Hindlimb muscle (tissue), 1 donor: ENCODE measurements around the gene CASP2. TPM values are rescaled to one million over a fixed set of nuclear protein-coding genes. Genes with fewer than 3 reads are reported as not detected.
"Not testable (repeated sequence)": the region's sequence is repeated elsewhere in the genome, so short reads cannot be mapped to it uniquely, and the experiment has no call there.

Experiments
- DNase-seq: peaks from one replicate; pipeline ENCODE4 v3.0.0-alpha.2; 2013
- polyA plus RNA-seq: library from polyadenylated mRNA; unstranded; fragments of 120-200 nt; gene quantifications from one replicate; pipeline ENCODE4 v1.2.1, GENCODE V29; 2013; ENCODE audit not compliant: insufficient read length

The CASP2 gene
- 25.4 TPM for polyA plus RNA-seq

DNA sequence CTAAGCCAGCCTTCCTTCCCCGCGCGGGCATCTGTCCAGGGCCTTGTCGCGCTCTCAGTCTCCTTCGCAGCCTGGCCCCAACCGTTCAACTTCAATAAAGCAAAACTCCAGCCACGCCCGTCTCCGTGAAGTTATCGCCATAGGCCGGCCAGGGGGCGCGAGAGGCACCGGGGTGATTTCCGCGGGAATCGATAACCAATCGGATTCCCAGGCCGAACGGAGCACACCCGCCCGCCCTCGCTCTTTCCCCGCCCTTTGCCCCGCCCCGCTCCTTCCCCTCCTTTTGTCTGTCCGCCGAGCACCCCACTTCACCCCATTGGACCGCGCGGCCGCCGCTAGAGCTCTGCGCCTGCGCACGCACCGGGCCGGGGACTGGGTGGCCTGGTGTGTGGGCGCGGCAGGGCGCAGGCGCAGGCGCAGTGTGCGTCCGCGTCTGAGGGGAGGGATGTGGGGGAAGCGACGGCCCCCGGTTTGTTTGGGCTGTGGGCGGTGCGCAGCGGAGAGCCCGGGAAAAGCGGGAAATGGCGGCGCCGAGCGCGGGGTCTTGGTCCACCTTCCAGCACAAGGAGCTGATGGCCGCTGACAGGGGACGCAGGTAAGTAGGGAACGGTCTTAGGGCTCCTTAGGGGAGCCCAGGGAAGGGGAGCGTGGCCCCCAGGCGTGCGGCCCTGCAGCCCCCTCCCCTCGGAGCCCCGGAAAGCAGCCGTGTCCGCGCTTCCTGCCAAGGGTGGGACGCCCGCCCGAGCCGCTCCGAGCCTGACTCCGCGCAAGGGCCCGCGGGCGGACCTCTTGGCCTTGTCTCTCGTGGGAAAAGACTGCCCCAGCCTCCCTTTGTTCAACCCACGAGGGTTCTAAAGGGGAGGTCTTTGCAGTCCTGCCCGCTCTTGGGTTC lies at the start of gene CASP2:
CASP2 (plus strand) TSS at position 417 of the 892 bp plus-strand sequence; CDS start at position 522, 105 bp downstream.
- DNase-seq, result peak; percentile 99

DNA sequence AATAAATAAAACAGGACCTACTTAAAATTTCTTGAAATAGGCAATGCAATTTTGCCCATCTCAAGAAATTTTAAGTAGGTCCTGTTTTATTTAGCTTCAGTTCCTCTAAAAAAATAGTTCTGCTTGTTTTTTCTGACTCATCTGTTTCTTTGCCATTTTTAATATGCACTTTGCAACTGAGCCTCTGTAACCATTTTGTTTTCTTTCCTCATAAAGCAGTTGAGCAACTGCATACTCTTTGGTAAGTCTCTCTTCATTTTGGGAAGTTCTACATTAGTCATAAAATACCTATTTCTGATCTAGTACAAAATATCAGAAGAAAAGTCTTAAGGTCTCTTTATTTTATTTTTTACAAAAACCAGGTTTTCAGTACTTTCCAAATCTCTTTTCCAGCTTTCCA lies 48.3 kb upstream of the CASP2 start:
- no peak for DNase-seq

DNA sequence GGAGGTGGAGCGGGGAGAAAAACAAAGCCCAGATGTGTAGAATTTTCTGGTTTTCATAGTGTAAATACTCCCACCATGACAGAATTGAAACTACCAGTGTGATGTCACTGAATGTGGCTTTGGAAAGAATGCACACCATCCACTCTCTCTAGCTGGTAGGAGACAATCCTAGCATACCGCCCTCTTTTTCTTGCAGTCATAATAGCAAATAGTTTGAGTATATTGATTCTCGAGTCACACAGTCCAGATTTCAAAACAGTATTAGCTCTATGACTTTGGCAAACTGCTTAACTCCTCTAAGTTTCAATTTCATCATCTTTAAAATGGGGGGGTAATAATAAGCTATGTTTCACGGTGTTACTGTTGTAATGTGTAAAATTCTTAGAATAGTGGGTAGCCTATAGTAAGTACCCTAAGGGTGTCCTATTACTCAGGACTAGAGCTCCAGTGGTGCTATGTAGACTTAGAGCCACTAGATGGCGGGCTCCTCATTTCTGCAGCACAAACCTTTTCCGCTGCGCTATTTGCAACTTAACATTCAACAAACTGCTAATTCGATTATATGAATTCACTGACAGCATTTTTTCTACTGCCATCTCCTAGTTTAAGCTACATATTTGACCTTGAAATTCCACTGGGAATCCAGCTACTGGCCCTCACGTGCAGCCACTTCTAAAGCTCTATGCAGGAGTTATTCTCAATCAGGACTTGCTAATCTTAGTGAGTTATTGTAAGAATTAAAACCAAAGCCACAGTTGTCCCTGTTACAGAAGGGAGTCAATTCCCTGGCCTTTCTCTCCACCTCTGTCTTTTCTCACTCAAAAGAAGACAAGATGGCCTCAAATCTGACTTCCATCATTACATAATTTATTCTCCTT lies 47.6 kb upstream of the CASP2 start:
- peak; percentile 77 for DNase-seq

DNA sequence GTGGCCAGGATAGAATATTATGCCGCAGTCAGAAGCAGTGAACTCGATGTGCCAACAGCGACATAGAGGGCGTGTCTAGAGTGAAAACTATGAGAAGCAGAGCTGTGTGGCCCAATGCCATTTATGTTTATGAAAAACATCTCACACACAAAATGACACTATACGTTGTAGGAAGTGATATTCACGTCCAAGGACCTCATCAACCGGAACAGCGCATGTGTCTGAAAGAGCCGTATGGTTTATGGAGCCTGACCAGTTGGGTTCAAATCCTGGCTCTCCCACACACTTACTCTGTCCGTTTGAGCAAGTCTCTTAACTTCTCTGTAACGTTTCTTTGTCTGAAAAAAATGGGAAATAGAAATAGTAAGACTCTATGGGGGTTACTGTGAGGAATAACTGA lies 45.8 kb upstream of the CASP2 start:
- no peak for DNase-seq

DNA sequence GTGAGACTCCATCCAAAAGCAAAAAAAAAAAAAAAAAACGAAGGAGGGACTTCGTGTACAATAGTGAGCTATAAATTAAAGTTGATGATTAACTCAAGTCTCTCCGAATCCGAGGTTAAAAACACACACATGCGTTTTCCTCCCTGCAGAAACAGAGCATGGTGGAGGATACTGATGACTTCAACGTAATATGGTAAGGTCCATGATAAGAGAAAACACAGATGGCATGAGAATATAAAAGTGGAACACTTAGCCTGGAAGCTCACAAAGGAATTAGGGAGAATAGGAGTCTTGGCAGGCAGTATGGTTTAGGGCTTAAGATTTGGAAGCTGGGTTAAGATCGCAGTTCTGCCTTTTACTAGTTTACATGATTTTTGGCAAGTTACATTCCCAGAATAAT lies 45.0 kb upstream of the CASP2 start:
- no peak for DNase-seq

DNA sequence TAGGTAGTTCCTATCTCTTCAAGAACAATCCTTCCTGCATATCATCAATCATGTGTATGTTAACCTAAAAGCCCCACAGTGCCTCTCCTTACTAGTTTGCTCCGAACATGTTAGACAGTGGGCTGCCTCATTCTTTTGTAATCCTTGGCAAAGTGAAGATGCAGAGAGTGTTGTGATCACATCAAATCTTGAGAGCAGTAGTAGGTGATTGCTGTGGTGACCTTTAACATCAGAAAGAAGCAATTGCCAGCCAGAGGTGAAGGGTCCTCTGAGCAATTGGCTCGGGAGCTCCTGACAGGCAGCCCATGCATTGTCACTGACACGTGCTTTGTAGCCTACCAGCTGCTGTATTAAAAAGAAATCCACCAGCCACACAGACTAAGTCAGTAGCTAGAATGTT lies 44.5 kb upstream of the CASP2 start:
- no peak for DNase-seq

DNA sequence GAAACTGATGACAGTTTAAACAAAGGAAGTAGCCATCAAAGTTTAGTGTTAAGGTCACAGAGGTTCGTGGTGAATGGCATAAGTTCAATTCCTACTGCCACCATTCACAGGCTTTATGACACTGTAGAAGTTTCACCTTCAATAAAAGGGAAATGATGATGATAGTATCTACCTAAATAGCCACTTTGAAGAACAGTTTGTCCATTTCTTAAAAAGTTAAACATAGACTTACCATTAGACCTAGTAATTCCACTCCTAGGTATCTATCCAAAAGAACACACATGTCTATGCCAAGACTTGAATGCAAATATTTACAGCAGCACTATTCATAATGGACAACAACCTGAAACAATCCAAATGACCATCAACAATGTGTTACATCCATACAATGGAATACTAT lies 43.8 kb upstream of the CASP2 start:
- no peak for DNase-seq

DNA sequence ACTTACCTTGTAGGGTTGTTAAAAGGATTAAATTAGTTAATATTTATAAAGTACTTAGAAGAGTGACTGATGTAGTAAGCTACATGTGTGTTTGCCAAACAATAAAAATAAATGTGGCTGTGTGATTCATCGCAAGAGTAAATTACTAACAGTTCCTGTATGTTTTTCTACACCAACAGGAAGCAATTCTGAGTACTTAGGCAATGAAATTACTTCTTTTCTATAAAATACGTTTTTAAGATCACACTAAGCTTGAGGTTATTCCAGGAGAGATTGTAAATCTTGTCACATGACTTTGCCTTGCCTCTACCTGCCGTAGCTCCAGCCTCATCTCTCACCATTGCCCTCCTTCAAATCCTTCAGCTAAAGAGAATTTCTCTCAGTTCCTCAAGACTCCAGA lies 43.0 kb upstream of the CASP2 start:
- no peak for DNase-seq

DNA sequence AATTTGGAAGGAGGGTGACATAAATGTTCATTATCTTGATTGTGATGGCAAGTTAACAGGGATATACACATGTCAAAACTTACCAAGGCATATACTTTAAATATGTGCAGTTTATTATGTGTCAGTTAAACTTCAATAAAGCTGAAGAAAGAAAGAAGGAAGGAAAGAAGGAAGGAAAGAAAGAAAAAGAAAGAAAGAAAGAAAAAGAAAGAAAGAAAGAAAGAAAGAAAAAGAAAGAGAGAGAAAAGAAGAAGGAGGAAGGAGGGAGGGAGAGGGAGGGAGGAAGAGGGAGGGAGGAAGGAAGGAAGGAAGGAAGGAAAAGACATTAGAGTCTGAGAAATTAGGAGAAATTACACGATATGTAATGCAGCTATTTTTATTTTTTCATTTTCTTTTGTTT lies 40.8 kb upstream of the CASP2 start:
- DNase-seq, result no peak

DNA sequence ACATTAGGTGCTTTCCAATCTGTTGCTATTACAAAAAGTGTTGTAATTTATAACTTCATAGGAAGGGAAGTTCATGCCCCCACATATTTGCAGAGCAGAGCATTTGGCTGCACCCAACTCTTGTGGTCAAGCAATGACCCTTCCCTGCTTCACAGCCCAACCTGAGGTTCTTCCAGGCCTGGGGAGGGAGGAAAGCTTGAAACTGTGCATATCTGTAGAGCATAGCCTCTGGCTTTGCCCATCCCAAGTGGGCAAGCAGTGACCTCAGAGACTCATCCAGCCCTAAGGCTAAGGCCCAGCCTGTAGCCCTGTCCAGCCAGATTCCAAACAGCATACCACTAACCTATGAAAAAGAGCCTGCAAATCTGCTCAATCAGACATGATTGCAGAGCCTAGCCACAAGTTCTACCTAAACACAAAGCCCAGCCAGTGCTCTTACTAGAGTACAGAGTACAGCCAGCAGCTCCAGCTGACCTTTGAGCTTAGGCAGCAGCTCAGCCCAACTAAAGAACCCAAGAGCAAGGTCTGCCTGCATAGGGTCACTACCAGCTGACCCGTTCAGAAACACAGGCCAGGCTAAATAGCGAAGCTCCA lies 39.3 kb upstream of the CASP2 start:
- DNase-seq, result no peak

DNA sequence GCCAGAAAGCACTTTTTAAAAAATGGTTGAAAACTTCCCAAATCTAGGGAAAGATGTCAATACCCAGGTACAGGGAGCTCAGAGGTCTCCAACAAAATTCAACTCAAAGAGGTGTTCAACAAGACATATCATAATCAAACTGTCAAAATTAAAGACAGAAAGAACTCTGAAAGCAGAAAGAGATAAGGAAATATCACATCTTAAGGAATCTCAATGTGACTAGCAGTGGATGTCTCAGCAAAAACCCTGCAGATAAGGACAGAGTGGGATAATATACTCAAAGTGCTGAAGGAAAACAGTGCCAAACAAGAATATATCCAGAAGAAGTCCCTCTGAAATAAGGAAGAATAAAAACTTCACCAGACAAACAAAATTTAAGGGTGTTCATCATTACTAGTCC lies 38.0 kb upstream of the CASP2 start:
- DNase-seq, result no peak

DNA sequence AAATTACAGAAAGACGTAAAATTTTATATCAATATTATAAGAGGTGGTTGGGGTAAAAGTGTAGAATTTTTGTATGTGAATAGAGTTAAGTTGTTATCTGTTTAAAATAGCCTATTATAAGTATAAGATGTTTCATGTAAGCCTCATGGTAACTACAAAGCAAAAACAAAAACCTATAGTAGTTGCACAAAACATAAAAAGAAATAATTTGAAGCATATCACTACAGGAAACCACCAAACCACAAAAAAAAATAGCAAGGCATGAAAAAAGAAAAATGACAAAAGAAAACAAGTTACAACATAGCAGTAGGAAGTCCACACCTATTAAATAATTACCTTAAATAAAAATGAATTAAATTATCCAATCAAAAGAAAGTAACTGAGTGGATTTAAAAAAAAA lies 37.3 kb upstream of the CASP2 start:
- no peak for DNase-seq

DNA sequence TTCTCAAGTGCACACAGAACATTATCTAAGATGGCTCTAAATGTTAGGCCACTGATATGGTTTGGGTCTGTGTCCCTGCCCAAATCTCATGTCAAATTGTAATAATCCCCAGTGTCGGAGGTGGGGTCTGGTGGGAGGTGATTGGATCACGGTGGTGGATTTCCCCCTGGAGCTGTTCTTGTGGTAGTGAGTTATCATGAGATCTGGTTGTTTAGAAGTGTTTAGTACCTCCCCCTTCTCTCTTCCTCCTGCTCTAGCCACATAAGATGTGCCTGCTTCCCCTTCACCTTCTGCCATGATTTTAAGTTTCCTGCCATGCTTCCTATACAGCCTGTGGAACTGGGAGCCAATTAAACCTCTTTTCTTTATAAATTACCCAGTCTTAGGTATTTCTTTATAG lies 36.1 kb upstream of the CASP2 start:
- DNase-seq, result no peak

DNA sequence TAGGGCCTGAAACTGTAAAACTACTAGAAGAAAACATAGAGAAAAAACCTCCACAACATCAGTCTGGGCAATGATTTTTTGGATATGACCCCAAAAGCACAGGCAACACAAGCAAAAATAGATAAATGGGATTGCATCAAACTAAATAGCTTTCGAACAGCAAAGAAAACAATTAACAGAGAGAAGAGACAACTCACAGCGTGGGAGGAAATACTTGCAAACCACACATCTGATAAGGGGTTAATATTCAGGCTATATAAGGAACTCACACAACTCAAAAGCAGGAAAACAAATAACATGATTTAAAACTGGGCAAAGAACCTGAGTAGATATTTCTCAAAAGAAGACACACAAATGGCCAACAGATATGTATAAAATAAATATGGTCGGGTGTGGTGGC lies 32.6 kb upstream of the CASP2 start:
- no peak for DNase-seq

DNA sequence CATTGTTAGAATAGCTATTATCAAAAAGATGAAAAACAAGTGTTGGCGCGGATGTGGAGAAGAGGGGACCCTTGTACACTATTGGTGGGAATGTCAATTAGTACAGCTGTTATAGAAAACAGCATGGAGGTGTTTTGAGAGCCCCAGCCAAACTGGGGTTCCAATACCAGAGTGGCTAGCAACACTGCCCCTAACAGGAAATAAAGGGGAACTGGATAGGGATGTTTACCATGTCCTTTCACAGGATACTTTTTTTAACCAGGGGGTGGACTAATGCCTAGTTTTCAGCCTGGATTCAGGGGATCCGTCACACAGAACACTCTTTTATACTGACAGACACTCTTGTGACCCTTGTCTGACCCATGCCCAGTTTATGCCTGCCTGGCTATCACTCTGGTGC lies 31.8 kb upstream of the CASP2 start:
- DNase-seq, result no peak

DNA sequence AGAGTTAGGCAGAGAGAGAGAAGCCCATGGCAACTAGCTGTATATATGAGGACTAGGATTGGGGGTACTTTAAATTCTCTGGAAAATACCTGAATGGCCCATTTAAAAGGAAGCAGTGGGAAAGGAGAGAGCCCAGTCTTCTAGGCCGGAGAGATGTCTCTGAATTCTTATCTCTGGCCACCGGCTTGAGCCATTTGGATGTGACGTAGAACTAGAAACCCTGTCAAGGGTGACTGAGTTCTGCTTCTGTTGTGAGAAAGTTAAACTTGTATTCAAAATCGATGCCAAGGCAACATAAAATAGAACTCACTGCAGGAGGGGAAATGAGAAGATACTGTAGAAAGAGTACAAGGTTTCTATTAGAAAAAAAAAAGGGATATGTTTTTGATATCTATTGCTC lies 31.2 kb upstream of the CASP2 start:
- no peak for DNase-seq

DNA sequence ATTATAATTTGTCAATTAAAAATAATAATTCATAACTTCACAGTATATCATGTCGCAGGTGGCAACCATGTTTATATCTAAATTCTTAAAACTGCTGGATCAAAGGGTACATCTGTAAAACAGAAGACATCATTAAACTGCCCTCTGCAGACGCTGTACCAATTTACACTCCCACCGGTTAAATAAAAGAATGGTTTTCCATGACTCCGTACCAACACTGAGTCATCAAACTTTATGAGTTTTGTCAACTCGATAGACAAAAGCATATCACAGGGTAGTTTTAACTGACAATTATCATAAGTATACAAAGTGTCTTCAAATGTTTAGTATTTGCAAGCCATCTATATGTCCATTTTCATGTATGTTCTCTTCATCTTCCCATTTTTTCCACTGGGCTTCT lies 30.6 kb upstream of the CASP2 start:
- no peak for DNase-seq

DNA sequence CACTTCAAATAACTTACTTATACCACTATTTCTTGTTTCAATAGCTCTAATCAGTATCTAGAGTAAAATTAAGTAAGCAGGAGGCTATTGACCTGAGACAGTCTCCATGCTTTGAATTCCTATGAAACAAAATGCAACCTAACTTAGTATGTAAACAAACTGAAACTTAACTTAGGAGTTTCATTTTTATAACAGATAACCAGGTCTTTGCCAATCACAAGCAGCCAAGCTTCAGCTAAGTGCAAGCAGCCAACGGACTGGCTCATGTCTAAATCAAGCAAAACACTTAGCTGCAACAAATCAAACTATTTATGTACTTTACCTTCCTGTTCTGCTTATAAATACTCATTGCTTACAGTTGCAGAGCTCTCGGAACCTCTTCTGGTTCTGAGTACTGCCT lies 29.3 kb upstream of the CASP2 start:
- no peak for DNase-seq

DNA sequence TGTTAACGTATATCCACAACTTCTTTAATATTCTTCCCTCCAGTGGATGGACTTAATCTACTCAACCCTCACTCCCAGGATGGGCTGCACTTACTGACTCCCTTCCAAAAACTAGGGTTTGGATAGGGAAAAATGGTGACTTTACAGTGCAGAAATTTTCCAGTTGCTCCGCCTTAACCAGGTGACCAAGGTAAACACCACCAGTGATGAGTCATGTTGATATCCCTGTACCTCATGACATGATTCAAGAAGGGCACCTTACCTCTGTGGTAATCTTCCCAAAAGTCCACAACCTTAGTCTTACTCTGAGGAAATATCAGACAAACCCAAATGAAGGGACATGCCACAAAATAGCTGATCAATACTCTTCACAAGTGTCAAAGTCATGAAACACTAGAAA lies 28.4 kb upstream of the CASP2 start:
- no peak for DNase-seq

DNA sequence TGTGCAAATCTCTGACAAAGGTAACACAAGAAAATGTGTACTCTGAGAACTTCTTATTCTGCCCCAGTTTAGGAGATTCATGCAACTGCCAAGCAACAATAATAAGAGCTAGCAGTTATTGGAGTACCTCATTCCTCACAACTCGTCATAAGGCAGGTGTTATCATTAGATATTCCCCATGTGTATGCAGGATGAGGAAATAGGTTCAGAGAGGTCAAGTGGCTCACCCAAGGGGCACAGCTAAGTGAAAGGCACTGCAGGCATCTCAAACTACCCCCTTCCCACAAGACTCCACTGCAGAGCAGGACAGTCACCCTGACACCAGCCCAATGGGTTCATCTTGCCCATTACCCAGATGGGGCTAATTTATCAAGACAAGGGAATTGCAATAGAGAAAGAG lies 26.2 kb upstream of the CASP2 start:
- DNase-seq, result no peak

DNA sequence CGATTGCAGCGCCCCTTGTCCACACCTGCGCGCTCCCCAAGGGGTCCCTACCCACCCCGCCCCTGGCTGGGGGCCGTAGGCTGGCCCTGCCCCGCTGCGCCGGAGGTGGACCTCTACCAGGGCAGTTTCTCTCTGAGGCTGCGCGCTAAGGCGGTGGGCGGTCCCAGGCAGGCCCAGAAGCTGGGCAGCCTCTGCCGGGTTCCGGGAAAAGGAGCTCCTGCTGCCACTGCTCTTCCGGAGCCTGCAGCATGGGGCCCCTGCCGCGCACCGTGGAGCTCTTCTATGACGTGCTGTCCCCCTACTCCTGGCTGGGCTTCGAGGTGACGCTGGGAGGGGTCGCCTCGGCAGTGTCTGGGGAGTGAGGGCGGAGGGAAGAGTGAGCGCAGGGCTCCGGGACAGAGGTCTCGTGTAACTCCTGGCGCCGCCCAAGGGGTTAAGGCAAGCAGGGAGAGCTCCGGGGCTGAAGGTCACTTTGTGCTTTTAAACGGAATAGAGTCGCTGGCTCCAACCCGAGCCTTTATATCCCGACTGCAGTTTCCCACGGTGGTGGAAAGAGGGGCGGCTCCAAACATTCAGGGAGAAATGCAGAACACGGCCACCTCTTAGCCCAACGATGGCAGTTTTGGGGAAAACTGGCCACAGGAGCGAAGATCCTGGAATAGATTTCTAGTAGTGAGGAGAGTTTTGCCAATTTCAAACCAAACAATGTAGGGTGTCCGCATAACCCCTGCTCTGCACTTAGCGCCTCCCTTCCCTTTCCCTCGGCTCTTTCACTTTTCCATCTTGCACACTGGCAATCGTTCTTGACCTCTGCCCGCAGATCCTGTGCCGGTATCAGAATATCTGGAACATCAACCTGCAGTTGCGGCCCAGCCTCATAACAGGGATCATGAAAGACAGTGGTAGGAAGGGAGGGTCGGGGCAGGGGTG lies 24.6 kb upstream of the CASP2 start, which contains the start of gene GSTK1:
GSTK1 (plus strand) TSS at position 176 of the 930 bp plus-strand sequence; CDS start at position 249, 73 bp downstream.
- DNase-seq, result peak; percentile 75

DNA sequence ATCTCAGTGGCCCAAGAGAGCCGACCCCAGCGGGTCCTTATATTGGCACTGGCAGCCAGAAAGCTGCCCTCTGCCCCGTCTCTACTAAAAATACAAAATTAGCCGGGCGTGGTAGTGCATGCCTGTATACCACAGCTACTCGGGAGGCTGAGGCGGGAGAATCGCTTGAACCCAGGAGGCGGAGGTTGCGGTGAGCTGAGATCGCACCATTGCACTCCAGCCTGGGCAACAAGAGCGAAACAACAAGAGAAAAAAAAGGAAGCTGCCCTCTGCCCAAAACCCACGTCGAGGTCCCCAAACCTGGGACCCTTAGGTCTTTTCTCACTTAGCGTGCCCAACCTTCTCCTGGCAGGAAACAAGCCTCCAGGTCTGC lies 24.0 kb upstream of the CASP2 start:
- not testable (repeated sequence) for DNase-seq
